Retinal pigment epithelial cell (primary cell): Measurements from ENCODE around the gene KLHDC7A.

Experiments used
- DNase-seq: peaks from one replicate; pipeline ENCODE4 v3.0.0-alpha.2; 2010; ENCODE audit warnings: low read depth
- H3K4me3 ChIP-seq: 2 replicates; pipeline ENCODE4 v1.5.1; 2011; ENCODE audit warnings: mild to moderate bottlenecking, low read length, control low read depth, moderate library complexity
- TF ChIP-seq, protein P1 (sequence below): conservative IDR thresholded peaks from 2 replicates; pipeline ENCODE4 v1.5.1; 2011; ENCODE audit warnings: low read depth, low read length, control low read depth, inconsistent platforms

The KLHDC7A gene

DNA sequence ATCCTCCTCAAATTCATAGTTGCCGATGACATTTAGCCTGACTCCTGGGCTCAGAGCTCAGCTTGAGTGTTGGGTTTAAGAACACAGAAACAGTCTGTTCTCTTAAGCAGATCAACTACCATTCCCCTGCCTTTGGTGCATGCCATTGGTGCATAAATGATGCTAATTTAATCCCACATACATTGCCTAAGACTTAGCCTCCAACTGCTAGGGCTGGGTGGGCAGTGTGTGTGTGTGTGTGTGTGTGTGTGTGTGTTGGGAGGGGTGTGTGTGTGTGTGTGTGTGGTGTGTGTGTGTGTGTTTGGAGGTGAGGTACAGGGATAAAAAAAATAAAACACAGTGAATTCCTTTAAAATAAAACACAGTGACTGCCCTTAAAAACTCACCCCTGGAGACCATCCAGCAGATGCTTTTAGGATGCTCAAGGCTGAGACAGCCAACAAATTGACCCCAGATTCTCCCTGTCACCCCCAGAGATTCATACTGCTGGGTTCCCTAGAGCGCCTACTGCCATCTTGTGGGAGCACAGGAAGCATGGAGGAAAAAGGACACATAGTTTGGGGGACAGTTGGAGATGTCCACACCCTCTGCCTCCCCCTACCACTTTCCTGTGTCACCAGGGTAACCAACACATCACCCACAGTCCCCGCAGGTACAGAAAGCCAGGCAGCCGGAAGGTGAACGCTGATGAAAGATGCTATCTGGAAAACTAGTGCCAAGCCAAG, 30.6 kb downstream of the KLHDC7A start:
- no peak for DNase-seq
- H3K4me3 ChIP-seq: no peak overlapping the region
- TF ChIP-seq, protein P1, sequence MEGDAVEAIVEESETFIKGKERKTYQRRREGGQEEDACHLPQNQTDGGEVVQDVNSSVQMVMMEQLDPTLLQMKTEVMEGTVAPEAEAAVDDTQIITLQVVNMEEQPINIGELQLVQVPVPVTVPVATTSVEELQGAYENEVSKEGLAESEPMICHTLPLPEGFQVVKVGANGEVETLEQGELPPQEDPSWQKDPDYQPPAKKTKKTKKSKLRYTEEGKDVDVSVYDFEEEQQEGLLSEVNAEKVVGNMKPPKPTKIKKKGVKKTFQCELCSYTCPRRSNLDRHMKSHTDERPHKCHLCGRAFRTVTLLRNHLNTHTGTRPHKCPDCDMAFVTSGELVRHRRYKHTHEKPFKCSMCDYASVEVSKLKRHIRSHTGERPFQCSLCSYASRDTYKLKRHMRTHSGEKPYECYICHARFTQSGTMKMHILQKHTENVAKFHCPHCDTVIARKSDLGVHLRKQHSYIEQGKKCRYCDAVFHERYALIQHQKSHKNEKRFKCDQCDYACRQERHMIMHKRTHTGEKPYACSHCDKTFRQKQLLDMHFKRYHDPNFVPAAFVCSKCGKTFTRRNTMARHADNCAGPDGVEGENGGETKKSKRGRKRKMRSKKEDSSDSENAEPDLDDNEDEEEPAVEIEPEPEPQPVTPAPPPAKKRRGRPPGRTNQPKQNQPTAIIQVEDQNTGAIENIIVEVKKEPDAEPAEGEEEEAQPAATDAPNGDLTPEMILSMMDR: no peak

DNA sequence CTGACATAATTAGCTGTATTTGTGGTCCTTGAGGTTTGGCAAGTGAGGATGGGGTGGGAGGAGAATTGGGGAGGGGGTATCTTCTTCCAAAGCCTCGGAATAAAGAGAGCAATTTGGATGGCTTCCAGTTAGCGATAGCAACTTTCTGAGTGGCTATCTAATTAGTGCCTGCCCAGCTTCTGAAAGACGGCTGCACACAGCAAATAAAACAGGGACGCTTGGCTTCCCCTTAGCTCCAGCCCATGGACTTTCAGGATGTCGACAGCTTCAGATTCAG, 31.1 kb downstream of the KLHDC7A start:
- TF ChIP-seq, protein P1: no peak

DNA sequence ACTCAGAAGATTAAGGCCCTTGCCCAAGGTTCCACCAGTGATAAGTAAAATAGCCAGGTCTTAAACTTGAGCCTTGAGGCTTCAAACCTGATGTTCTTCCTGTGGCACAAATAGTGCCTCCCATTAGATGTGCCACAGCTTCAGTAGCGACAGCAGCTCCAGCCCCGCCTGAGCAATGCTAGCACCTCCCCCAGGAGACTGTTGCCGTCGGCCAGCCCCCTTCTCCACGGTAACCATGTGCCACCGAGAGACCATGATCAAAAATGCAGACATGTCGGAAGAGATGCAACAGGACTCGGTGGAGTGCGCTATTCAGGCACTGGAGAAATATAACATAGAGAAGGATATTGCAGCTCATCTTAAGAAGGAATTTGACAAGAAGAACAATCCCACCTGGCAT, 32.2 kb downstream of the KLHDC7A start:
- TF ChIP-seq, protein P1: no peak
- no peak overlapping the region for H3K4me3 ChIP-seq
- DNase-seq: no peak

More for the DNA sequence above, 31.1 kb downstream of the KLHDC7A start:
- DNase-seq: no peak
- no peak overlapping the region for H3K4me3 ChIP-seq

DNA sequence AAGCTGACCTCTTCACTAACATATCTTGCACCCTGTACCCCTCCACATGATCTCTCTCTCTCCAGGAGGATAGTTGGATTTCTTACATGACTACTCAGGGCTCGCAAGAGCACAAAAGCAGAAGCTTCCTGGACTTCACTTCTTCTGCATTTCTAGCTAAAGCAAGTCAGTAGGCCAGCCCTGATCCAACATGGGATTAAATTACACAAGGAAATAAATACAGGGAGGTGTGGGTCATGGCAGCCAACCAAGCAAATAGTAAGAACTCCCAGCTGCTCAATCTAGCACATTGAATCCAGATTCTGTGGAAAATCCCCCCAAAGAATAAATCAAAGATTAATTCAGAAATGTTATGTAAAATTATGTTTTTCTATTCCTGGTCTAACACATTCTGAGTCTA, 33.3 kb downstream of the KLHDC7A start:
- DNase-seq: no peak
- no peak overlapping the region for H3K4me3 ChIP-seq
- TF ChIP-seq, protein P1: no peak

DNA sequence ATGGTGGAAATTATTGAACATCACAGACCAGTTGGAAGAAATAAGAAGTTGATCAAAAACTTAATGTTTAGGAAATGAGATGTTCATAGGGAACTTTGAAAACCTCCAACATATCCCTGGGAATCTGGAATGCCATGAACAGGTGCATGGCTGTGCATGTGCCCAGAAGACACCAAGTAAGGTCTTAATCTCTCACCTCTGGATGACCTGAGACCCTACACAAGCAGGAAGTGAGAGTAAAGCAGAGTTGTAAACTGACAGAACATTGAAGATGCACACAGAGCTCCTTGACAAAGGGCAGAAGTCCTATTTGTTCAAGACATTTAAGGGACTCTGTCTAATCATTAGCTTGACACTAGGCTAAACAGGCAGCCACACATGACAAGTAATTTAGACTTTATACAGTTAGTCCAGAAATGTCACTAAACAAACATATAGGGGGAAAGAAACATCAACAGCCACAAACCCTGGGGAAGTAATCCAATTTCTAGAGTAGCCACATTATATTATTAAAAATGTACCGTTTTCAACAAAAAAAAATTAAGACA, 34.5 kb downstream of the KLHDC7A start:
- no peak for DNase-seq
- TF ChIP-seq, protein P1: no peak
- no peak overlapping the region for H3K4me3 ChIP-seq

GRCh38 chr1:18516473-18516872, 35.7 kb downstream of the KLHDC7A start:
- no peak for DNase-seq
- H3K4me3 ChIP-seq: no peak overlapping the region
- TF ChIP-seq, protein P1: no peak
